GM12873 (cell line): ENCODE results near the gene MAPRE2.

Experiments
- TF ChIP-seq, protein P1 (sequence below): IDR thresholded peaks from 2 replicates; pipeline ENCODE4 v1.5.1; 2012; ENCODE audit warnings: low read depth, mild to moderate bottlenecking, moderate library complexity, low read length, control low read depth; ENCODE audit not compliant: insufficient read depth; ENCODE audit errors: missing control alignments

The MAPRE2 gene

DNA sequence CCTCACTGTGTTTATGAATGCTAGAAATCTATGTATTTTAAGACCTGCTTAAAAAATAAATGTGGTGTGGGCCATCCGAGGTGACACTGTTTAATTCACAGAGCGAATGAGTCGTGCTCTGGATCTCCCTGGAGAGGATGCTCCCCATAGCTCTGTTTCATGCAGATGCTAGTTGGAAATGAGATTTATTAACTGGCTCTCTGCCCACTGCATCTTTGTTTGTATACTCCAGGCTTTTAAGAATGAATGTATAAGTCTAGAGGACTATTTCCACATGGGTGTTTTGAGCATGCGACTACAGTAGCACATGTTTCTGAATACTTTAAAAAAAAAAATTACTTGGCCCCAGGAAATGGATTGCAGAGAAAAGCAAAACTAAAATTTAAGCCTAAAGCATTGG, 3.9 kb downstream of the MAPRE2 start:
- TF ChIP-seq, protein P1, sequence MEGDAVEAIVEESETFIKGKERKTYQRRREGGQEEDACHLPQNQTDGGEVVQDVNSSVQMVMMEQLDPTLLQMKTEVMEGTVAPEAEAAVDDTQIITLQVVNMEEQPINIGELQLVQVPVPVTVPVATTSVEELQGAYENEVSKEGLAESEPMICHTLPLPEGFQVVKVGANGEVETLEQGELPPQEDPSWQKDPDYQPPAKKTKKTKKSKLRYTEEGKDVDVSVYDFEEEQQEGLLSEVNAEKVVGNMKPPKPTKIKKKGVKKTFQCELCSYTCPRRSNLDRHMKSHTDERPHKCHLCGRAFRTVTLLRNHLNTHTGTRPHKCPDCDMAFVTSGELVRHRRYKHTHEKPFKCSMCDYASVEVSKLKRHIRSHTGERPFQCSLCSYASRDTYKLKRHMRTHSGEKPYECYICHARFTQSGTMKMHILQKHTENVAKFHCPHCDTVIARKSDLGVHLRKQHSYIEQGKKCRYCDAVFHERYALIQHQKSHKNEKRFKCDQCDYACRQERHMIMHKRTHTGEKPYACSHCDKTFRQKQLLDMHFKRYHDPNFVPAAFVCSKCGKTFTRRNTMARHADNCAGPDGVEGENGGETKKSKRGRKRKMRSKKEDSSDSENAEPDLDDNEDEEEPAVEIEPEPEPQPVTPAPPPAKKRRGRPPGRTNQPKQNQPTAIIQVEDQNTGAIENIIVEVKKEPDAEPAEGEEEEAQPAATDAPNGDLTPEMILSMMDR, result no peak

DNA sequence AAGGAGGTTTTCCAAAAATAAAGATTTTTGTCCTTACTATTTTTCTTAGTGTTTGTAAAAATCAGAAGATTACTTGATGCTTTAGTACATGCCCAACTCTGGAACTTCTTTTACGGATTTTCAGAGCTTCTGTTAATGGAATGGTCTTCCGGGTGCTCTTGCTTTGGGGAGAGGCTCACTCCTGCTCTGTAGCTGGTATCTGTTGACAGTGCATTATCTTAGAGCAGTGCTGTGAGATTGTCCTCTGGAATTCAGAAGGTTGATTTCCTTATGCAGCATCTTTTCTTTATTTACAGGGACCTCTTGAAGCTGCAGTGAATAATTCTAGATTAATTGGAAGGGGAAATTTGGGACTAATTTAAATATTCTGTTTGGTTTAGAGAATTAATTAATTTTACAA, 4.6 kb downstream of the MAPRE2 start:
- TF ChIP-seq, protein P1, result no peak

DNA sequence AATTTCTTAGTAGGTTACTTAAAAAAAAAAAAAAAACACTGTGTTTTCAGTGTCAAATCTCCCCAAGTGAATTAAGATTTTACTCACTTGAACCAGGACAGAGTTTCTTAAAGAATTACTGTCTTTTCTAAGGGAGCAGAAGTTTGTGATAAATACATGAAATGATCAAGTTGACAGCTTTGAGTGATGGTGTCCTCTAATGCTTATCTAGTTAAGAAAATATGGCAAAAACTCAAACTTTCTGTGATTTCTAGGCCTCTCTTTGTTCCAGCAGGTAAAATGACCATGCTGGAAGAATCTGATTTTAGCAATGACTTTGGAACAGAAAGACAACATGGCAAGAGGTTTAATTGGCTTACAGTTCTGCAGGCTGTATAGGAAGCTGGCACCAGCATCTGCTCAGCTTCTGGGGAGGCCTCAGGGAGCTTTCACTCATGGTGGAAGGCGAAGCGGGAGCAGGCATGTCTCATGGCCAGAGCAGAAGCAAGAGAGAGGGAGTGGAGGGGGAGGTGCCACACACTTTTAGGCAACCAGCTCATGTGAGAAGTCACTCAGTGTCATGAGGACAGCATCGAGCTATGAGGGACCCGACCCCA, 6.6 kb downstream of the MAPRE2 start:
- TF ChIP-seq, protein P1, result no peak

DNA sequence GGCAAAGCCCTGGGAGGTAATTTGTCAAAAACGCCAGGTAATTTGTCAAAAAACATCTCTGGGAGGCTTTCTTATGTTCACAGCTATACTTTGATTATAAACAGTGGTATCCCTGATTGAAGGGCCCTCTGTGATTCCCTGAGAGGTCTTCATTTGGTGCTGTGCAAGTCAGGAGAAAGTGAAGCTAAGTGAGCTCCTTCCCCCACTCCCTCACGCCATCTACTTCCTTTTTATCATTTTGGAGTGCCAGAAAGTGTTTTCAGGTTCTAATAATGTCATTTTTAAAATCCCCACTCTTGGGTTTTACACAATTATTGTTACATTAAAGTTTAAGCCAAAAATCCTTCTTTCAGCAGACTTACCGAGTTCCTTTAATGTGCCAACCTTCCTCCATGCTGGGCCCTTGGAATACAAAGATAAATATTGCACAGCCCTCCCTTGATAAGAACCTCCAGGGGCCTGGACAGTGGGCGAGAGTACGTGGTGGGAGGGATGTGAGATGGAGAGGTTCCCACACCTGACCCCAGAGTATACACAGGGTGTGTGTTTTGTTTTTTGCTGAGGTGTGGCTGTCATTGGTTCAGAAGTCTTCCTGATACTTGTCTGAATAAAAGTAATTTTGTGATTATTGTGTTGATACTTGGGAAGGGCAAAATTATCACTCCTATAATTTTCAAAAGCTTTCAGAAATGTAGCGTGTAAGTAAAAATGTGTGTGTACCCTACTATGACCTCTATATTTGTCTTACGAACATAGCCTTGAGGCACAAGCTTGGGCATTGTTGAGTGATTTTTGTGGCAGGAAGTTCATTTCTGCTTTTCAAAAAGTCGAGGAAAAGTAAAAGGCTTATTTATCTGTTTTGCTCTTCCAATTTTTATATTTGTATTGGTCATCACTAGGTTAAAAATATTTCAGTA, 8.2 kb downstream of the MAPRE2 start:
- TF ChIP-seq, protein P1, result no peak

DNA sequence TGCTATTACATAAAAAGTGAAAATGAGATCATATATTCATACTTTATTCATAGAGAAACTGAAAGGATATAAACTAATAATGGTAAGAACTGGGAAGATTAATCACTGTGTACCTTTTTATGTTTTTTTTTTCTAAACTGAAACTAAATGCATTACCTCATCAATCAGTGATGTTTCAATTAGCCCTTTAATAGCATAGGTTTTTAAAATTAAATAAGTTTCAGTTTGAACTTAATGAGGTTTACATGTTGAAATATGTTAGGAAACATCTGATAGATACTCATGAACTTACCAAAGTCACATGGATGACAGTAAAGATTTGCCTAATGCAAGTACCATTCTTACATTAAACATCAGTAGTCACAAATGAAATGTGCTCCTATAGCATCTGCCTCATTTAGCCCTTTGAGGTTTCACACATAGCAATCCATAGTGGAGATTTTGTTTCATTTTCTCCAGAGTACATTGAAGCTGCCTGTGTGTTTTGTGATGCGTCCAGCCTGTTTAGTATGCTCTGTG, 8.9 kb downstream of the MAPRE2 start:
- TF ChIP-seq, protein P1, result no peak

DNA sequence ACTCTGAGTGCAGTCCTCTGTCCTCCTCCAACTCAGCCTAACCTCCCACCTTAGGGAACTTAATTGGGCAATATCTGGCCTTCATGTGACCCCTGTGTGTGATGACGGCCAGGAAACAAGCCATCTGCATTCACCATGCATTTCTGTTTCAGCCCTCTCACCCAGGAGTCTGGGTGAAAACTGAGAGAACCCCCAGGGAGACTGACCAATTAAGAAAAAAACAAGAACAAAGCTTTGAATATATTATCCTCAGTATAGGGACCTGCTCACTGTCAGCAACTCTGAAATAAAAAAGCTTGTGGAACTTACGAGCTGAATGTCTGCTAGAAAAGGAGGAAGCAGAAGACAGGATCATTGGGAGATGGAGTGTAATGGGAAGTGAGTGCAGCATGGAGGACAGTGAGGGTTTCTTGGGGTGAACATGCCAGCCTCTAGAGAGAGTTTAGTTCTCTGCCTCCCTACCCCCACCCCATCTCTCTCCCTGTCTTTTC, 9.5 kb downstream of the MAPRE2 start:
- TF ChIP-seq, protein P1, result no peak
